ENCODE measurements around the gene HHATL.

HHATL gene

GRCh38 chr3:42746455-42747450, 44.2 kb upstream of the HHATL start:
- H3K79me2 ChIP-seq (ENCODE audit: low read length) = no peaks in the 10 kb centered on the region
- TF ChIP-seq CTCF (IDR thresholded peaks at IDR 0.05; ENCODE audit: low read length) (no peak), EZH2phosphoT487 (IDR thresholded peaks at IDR 0.05; ENCODE audit: low read length) (no peak), EZH2 (optimal IDR thresholded peaks at IDR 0.05; ENCODE audit: low read depth, low read length) (no peak)
- no peaks in the 10 kb centered on the region for H3K27me3 ChIP-seq (replicated peaks; ENCODE audit: insufficient read depth, low read length)
- no peak for DNase-seq
- H3K4me1 ChIP-seq (ENCODE audit: low read length) = no peaks in the 10 kb centered on the region
- H3K4me2 ChIP-seq (ENCODE audit: low read depth, low read length) = no peak overlapping the region
- no peaks in the 10 kb centered on the region for H3K9me2 ChIP-seq (replicated peaks; ENCODE audit: insufficient read depth, low read length)
- H4K20me1 ChIP-seq (ENCODE audit: insufficient read depth, low read length) = no peaks in the 10 kb centered on the region
- no peaks in the 10 kb centered on the region for H3K36me3 ChIP-seq (replicated peaks; ENCODE audit: insufficient read depth, low read length)
- H3F3A ChIP-seq (ENCODE audit: insufficient read depth, low read length) = no peaks in the 10 kb centered on the region
- H3K9me3 ChIP-seq (replicated peaks; ENCODE audit: insufficient read depth, low read length) = no peaks in the 10 kb centered on the region
- no peak overlapping the region for H2AFZ ChIP-seq (ENCODE audit: low read length)
- H3K4me3 ChIP-seq (ENCODE audit: low read length) = no peak overlapping the region
- no peak overlapping the region for H3K27ac ChIP-seq (ENCODE audit: low read length)
- H3K9ac ChIP-seq (ENCODE audit: low read length) = no peak overlapping the region

GRCh38 chr3:42745776-42746454, 43.3 kb upstream of the HHATL start:
- Histone ChIP-seq H3K4me3 (ENCODE audit: low read length) (no peak overlapping the region), H3K79me2 (ENCODE audit: low read length) (no peaks in the 10 kb centered on the region), H3K4me1 (ENCODE audit: low read length) (no peaks in the 10 kb centered on the region), H3F3A (ENCODE audit: insufficient read depth, low read length) (no peaks in the 10 kb centered on the region), H3K27me3 (replicated peaks; ENCODE audit: insufficient read depth, low read length) (no peaks in the 10 kb centered on the region), H3K9ac (ENCODE audit: low read length) (no peak overlapping the region), H3K9me2 (replicated peaks; ENCODE audit: insufficient read depth, low read length) (no peaks in the 10 kb centered on the region), H3K27ac (ENCODE audit: low read length) (no peak overlapping the region), H2AFZ (ENCODE audit: low read length) (no peak overlapping the region), H3K9me3 (replicated peaks; ENCODE audit: insufficient read depth, low read length) (no peaks in the 10 kb centered on the region), H3K36me3 (replicated peaks; ENCODE audit: insufficient read depth, low read length) (no peaks in the 10 kb centered on the region), H4K20me1 (ENCODE audit: insufficient read depth, low read length) (no peaks in the 10 kb centered on the region), H3K4me2 (ENCODE audit: low read depth, low read length) (no peak overlapping the region)
- TF ChIP-seq CTCF (IDR thresholded peaks at IDR 0.05; ENCODE audit: low read length) (no peak), EZH2 (optimal IDR thresholded peaks at IDR 0.05; ENCODE audit: low read depth, low read length) (no peak), EZH2phosphoT487 (IDR thresholded peaks at IDR 0.05; ENCODE audit: low read length) (no peak)
- no peak for DNase-seq

GRCh38 chr3:42745291-42745745, 42.7 kb upstream of the HHATL start:
- no peaks in the 10 kb centered on the region for H3K27me3 ChIP-seq (replicated peaks; ENCODE audit: insufficient read depth, low read length)
- no peak for DNase-seq
- H3K4me1 ChIP-seq (ENCODE audit: low read length) = no peaks in the 10 kb centered on the region
- no peak overlapping the region for H3K27ac ChIP-seq (ENCODE audit: low read length)
- no peaks in the 10 kb centered on the region for H3K9me2 ChIP-seq (replicated peaks; ENCODE audit: insufficient read depth, low read length)
- H3K9me3 ChIP-seq (replicated peaks; ENCODE audit: insufficient read depth, low read length) = no peaks in the 10 kb centered on the region
- no peaks in the 10 kb centered on the region for H3K36me3 ChIP-seq (replicated peaks; ENCODE audit: insufficient read depth, low read length)
- no peak overlapping the region for H2AFZ ChIP-seq (ENCODE audit: low read length)
- H3K79me2 ChIP-seq (ENCODE audit: low read length) = no peaks in the 10 kb centered on the region
- no peak overlapping the region for H3K4me2 ChIP-seq (ENCODE audit: low read depth, low read length)
- H4K20me1 ChIP-seq (ENCODE audit: insufficient read depth, low read length) = no peaks in the 10 kb centered on the region
- H3K4me3 ChIP-seq (ENCODE audit: low read length) = no peak overlapping the region
- no peak overlapping the region for H3K9ac ChIP-seq (ENCODE audit: low read length)
- no peak for TF ChIP-seq EZH2phosphoT487 (IDR thresholded peaks at IDR 0.05; ENCODE audit: low read length)
- no peaks in the 10 kb centered on the region for H3F3A ChIP-seq (ENCODE audit: insufficient read depth, low read length)
